ENCODE data around the gene INHBB. TPM values are rescaled to one million over a fixed set of nuclear protein-coding genes. Genes with fewer than 3 reads are reported as not detected.
"Not testable (repeated sequence)": the region's sequence is repeated elsewhere in the genome, so short reads cannot be mapped to it uniquely, and the experiment has no call there.

INHBB gene
- total RNA-seq, 1 experiment from 2014 or later: 223 TPM

DNA sequence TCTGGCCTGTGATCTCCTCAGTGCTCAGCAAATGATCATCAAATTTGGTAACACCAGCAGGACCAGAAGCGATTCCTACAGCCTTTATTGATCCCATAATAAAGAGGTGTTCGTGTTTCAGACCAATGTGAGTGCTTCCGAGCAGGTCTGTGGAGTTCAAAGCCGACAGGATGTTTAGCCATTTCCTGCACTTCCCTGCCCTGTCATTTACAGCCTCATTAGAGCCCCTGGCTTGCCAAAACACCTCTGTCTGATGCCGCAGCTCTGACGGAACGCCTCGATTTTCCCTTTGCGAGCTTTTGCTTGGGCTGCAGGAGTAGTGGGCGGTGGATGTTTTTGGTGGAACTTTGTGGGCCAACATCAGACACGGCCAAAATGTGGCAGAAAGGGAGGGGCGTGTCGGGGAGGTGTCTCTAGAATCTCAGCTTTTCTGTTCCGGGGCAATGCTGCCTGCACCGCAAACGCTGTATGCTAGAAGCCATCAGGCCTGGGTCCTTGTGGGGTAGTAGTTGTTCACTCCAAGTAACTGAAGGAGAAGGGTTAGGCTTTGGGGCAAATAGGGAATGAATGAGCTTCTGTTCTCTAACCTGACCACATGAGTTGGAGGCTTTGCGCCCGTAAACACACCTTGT is 26.1 kb upstream of the INHBB start:
- POLR2A ChIA-PET (ENCODE audit: unreplicated experiment): no interaction called here
- Histone ChIP-seq H2AFZ (ENCODE audit: low read length) (no peak overlapping the region), H3K4me1 (ENCODE audit: insufficient read depth, low read length) (no peaks in the 10 kb centered on the region), H3K9me2 (replicated peaks; ENCODE audit: low read length) (no peaks in the 10 kb centered on the region), H3K9ac (ENCODE audit: low read length) (no peak overlapping the region), H3K27me3 (ENCODE audit: low read length) (no peaks in the 10 kb centered on the region), H3K36me3 (ENCODE audit: low read depth, low read length) (no peaks in the 10 kb centered on the region), H3F3A (ENCODE audit: low read length, unreplicated experiment) (no peaks in the 10 kb centered on the region), H3K79me2 (ENCODE audit: low read length) (no peaks in the 10 kb centered on the region), H3K4me3 (ENCODE audit: low read length) (no peak overlapping the region), H3K4me2 (ENCODE audit: low read length) (no peak overlapping the region), H3K9me3 (ENCODE audit: low read length) (no peaks in the 10 kb centered on the region), H3K27ac (ENCODE audit: low read length) (no peak overlapping the region), H4K20me1 (ENCODE audit: low read length) (no peaks in the 10 kb centered on the region)
- DNase-seq (no peak), ATAC-seq (no peak)
- no TSS peak for BruUV-seq (replicated peaks)
- TF ChIP-seq EZH2phosphoT487 (IDR thresholded peaks at IDR 0.05; ENCODE audit: borderline replicate concordance, low read length): no peak
- TF ChIP-seq, protein P1, sequence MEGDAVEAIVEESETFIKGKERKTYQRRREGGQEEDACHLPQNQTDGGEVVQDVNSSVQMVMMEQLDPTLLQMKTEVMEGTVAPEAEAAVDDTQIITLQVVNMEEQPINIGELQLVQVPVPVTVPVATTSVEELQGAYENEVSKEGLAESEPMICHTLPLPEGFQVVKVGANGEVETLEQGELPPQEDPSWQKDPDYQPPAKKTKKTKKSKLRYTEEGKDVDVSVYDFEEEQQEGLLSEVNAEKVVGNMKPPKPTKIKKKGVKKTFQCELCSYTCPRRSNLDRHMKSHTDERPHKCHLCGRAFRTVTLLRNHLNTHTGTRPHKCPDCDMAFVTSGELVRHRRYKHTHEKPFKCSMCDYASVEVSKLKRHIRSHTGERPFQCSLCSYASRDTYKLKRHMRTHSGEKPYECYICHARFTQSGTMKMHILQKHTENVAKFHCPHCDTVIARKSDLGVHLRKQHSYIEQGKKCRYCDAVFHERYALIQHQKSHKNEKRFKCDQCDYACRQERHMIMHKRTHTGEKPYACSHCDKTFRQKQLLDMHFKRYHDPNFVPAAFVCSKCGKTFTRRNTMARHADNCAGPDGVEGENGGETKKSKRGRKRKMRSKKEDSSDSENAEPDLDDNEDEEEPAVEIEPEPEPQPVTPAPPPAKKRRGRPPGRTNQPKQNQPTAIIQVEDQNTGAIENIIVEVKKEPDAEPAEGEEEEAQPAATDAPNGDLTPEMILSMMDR (conservative IDR thresholded peaks at IDR 0.05; ENCODE audit: low read depth, low read length): no peak
- TF ChIP-seq EZH2 (IDR thresholded peaks at IDR 0.05; ENCODE audit: low read length, unreplicated experiment): no peak
- intact Hi-C loops (cut with micrococcal nuclease): no loop called here
- CTCF ChIA-PET: no interaction called here

DNA sequence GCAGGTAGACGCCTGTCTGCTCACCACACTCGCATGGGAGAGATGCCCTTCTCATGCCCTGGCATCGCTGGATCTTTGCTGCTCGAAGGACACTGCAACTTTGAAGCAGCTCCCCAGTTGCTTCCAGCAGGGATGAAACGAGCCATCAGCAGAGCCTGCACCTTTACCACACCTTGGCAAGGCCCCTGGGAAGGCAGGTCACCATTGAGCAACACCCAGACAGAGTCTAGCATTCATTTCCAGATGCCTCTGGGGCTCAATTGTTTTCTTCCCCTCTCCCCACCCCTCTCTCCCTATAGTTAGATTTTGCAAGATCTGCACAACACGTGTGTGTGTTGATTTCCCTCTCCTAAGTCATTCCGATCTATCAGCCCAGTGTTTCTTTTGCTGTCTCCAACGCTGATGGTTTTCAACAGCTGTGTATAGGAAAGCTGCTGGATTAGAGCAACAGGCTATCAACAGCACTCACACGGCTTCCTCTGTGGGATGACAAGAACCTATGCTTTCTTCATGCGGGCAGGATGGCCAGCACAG is 25.6 kb upstream of the INHBB start:
- ATAC-seq (no peak), DNase-seq (no peak)
- Histone ChIP-seq H3K27ac (ENCODE audit: low read length) (no peak overlapping the region), H3K4me1 (ENCODE audit: insufficient read depth, low read length) (no peaks in the 10 kb centered on the region), H2AFZ (ENCODE audit: low read length) (no peak overlapping the region), H3K9me2 (replicated peaks; ENCODE audit: low read length) (no peaks in the 10 kb centered on the region), H3K4me3 (ENCODE audit: low read length) (no peak overlapping the region), H3F3A (ENCODE audit: low read length, unreplicated experiment) (no peaks in the 10 kb centered on the region), H3K27me3 (ENCODE audit: low read length) (no peaks in the 10 kb centered on the region), H3K4me2 (ENCODE audit: low read length) (no peak overlapping the region), H3K9ac (ENCODE audit: low read length) (no peak overlapping the region), H3K36me3 (ENCODE audit: low read depth, low read length) (no peaks in the 10 kb centered on the region), H3K9me3 (ENCODE audit: low read length) (no peaks in the 10 kb centered on the region), H3K79me2 (ENCODE audit: low read length) (no peaks in the 10 kb centered on the region), H4K20me1 (ENCODE audit: low read length) (no peaks in the 10 kb centered on the region)
- CTCF ChIA-PET: no interaction called here
- no TSS peak for BruUV-seq (replicated peaks)
- POLR2A ChIA-PET (ENCODE audit: unreplicated experiment): no interaction called here
- intact Hi-C loops (cut with micrococcal nuclease): no loop called here
- TF ChIP-seq EZH2 (IDR thresholded peaks at IDR 0.05; ENCODE audit: low read length, unreplicated experiment): no peak
- TF ChIP-seq, protein P1 (conservative IDR thresholded peaks at IDR 0.05; ENCODE audit: low read depth, low read length): no peak
- TF ChIP-seq EZH2phosphoT487 (IDR thresholded peaks at IDR 0.05; ENCODE audit: borderline replicate concordance, low read length): no peak

DNA sequence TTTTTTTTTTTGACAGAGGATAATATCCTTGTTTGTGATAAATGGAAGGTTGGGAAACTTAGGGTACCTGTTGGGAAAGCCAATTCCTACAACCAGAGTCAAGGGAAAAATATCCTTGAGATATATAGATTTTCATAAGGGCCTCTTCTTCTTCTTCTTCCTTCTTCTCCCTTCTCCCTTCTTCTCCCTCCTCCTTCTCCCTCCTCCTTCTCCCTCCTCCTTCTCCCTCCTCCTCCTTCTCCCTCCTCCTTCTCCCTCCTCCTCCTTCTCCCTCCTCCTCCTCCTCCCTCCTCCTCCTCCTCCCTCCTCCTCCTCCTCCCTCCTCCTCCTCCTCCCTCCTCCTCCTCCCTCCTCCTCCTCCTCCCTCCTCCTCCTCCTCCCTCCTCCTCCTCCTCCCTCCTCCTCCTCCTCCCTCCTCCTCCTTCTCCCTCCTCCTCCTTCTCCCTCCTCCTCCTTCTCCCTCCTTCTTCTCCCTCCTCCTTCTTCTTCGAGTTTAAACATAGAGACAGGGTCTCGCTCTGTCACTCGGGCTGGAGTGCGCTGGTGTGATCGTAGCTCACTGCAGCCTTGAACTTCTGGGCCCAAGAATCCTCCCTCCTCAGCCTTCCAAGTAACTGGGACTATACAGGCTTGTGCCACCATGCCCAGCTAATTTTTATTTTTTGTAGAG is 24.9 kb upstream of the INHBB start:
- H3K4me3 ChIP-seq (ENCODE audit: low read length); H2AFZ ChIP-seq (ENCODE audit: low read length); H3K4me1 ChIP-seq (ENCODE audit: insufficient read depth, low read length); POLR2A ChIA-PET (ENCODE audit: unreplicated experiment); H3K27me3 ChIP-seq (ENCODE audit: low read length); H3K9me2 ChIP-seq (replicated peaks; ENCODE audit: low read length); H3K79me2 ChIP-seq (ENCODE audit: low read length); H3K9ac ChIP-seq (ENCODE audit: low read length); DNase-seq; H3F3A ChIP-seq (ENCODE audit: low read length, unreplicated experiment); H3K9me3 ChIP-seq (ENCODE audit: low read length); intact Hi-C loops (cut with micrococcal nuclease); ATAC-seq; BruUV-seq (replicated peaks); H3K4me2 ChIP-seq (ENCODE audit: low read length); H4K20me1 ChIP-seq (ENCODE audit: low read length); CTCF ChIA-PET; H3K36me3 ChIP-seq (ENCODE audit: low read depth, low read length); H3K27ac ChIP-seq (ENCODE audit: low read length): not testable (repeated sequence)
